ENCODE data around the gene KRTAP4-3. TPM values are rescaled to one million over a fixed set of nuclear protein-coding genes. Genes with fewer than 3 reads are reported as not detected.
"Not testable (repeated sequence)": the region's sequence is repeated elsewhere in the genome, so short reads cannot be mapped to it uniquely, and the experiment has no call there.

Gene KRTAP4-3
- total RNA-seq, 1 donor from 2014 or later = not detected

DNA sequence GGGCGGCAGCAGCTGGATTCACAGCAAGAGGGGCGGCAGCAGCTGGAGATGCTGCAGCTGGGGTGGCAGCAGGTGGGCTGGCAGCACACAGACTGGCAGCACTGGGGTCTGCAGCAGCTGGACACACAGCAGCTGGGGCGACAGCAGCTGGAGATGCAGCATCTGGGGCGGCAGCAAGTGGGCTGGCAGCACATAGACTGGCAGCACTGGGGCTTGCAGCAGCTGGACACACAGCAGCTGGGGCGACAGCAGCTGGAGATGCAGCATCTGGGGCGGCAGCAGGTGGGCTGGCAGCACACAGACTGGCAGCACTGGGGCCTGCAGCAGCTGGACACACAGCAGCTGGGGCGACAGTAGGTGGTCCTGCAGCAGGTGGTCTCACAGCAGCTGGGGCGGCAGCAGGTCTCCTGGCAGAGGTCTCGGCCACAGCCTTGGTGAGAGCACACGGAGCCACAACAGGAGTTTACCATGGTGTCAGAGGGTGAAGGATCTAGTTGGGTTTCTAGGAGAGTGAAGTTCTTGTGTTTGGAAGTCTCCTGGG is 50.1 kb downstream of the KRTAP4-3 start, which contains the start of gene KRTAP4-11:
Gene KRTAP4-11, minus strand, starts transcription at position 528 of the 541 bp plus-strand sequence. Its CDS starts 58 bp downstream, at position 470.
- not testable (repeated sequence) for DNase-seq

Other genes starting within 250 kb of the KRTAP4-3 start
- 0.47 and 1.9 TPM in 2 replicates for gene KRT23, start 230.6 kb downstream of the KRTAP4-3 start, total RNA-seq
- not detected in 2 replicates for gene KRT39, start 201.3 kb downstream of the KRTAP4-3 start, total RNA-seq
- gene KRT40, start 183.9 kb downstream of the KRTAP4-3 start, total RNA-seq = not detected in 2 replicates
- not detected in 2 replicates for gene KRTAP3-3, start 174.1 kb downstream of the KRTAP4-3 start, total RNA-seq
- not detected in 2 replicates for gene KRTAP3-2, start 168.3 kb downstream of the KRTAP4-3 start, total RNA-seq
- gene KRTAP3-1, start 159.1 kb downstream of the KRTAP4-3 start, total RNA-seq = not detected in 2 replicates
- not detected in 2 replicates for gene KRTAP1-5, start 141.0 kb downstream of the KRTAP4-3 start, total RNA-seq
- not detected in 2 replicates for gene KRTAP1-4, start 138.0 kb downstream of the KRTAP4-3 start, total RNA-seq
- gene KRTAP1-3, start 133.3 kb downstream of the KRTAP4-3 start, total RNA-seq = not detected in 2 replicates
- gene KRTAP1-1, start 126.8 kb downstream of the KRTAP4-3 start, total RNA-seq = not detected in 2 replicates
- gene KRTAP2-1, start 120.9 kb downstream of the KRTAP4-3 start, total RNA-seq = not detected in 2 replicates
- gene KRTAP2-2, start 113.0 kb downstream of the KRTAP4-3 start, total RNA-seq = not detected in 2 replicates
- gene KRTAP2-3, start 108.1 kb downstream of the KRTAP4-3 start, total RNA-seq = not detected in 2 replicates
- not detected in 2 replicates for gene KRTAP2-4, start 102.3 kb downstream of the KRTAP4-3 start, total RNA-seq
- gene KRTAP4-7, start 84.1 kb downstream of the KRTAP4-3 start, total RNA-seq = not detected in 2 replicates
- gene KRTAP4-8, start 70.1 kb downstream of the KRTAP4-3 start, total RNA-seq = not detected in 2 replicates
- gene KRTAP4-16, start 66.0 kb downstream of the KRTAP4-3 start, total RNA-seq = not detected in 2 replicates
- not detected in 2 replicates for gene KRTAP4-9, start 62.8 kb downstream of the KRTAP4-3 start, total RNA-seq
- not detected in 2 replicates for gene KRTAP4-11, start 49.8 kb downstream of the KRTAP4-3 start, total RNA-seq
- not detected in 2 replicates for gene KRTAP4-12, start 44.0 kb downstream of the KRTAP4-3 start, total RNA-seq
- 0.19 TPM in 1 of 2 replicates, not detected in the other for gene KRTAP4-6, start 27.7 kb downstream of the KRTAP4-3 start, total RNA-seq
- gene KRTAP4-5, start 18.4 kb downstream of the KRTAP4-3 start, total RNA-seq = not detected in 2 replicates
- not detected in 2 replicates for gene KRTAP4-4, start 7.5 kb downstream of the KRTAP4-3 start, total RNA-seq
- not detected in 2 replicates for gene KRTAP4-2, start 10.0 kb upstream of the KRTAP4-3 start, total RNA-seq
- not detected in 2 replicates for gene KRTAP4-1, start 16.7 kb upstream of the KRTAP4-3 start, total RNA-seq
- gene KRTAP9-1, start 21.7 kb upstream of the KRTAP4-3 start, total RNA-seq = not detected in 2 replicates
- not detected in 2 replicates for gene KRTAP9-2, start 58.4 kb upstream of the KRTAP4-3 start, total RNA-seq
- gene KRTAP9-3, start 64.2 kb upstream of the KRTAP4-3 start, total RNA-seq = not detected in 2 replicates
- gene KRTAP9-8, start 69.8 kb upstream of the KRTAP4-3 start, total RNA-seq = not detected in 2 replicates
- not detected in 2 replicates for gene KRTAP9-4, start 81.5 kb upstream of the KRTAP4-3 start, total RNA-seq
- gene KRTAP9-9, start 87.2 kb upstream of the KRTAP4-3 start, total RNA-seq = not detected in 2 replicates
- not detected in 2 replicates for gene KRTAP9-6, start 97.2 kb upstream of the KRTAP4-3 start, total RNA-seq
- not detected in 2 replicates for gene KRTAP9-7, start 107.5 kb upstream of the KRTAP4-3 start, total RNA-seq
- gene KRTAP29-1, start 134.6 kb upstream of the KRTAP4-3 start, total RNA-seq = not detected in 2 replicates
- 0.05 TPM in 1 of 2 replicates, not detected in the other for gene KRTAP16-1, start 141.1 kb upstream of the KRTAP4-3 start, total RNA-seq
- not detected in 2 replicates for gene KRTAP17-1, start 147.5 kb upstream of the KRTAP4-3 start, total RNA-seq
- gene KRT33A, start 182.6 kb upstream of the KRTAP4-3 start, total RNA-seq = not detected in 2 replicates
- gene KRT33B, start 201.6 kb upstream of the KRTAP4-3 start, total RNA-seq = not detected in 2 replicates
- gene KRT34, start 214.1 kb upstream of the KRTAP4-3 start, total RNA-seq = 0.51 TPM in 1 of 2 replicates, not detected in the other
- gene KRT31, start 229.4 kb upstream of the KRTAP4-3 start, total RNA-seq = not detected in 2 replicates

All from dermis blood vessel endothelial cell (primary cell).